ENCODE results near the gene FLNA. TPM values are rescaled to one million over a fixed set of nuclear protein-coding genes. Genes with fewer than 3 reads are reported as not detected.

Gene FLNA
- total and polyA plus RNA-seq, 10 donors, result 259 to 1,447 (median 600) TPM

DNA sequence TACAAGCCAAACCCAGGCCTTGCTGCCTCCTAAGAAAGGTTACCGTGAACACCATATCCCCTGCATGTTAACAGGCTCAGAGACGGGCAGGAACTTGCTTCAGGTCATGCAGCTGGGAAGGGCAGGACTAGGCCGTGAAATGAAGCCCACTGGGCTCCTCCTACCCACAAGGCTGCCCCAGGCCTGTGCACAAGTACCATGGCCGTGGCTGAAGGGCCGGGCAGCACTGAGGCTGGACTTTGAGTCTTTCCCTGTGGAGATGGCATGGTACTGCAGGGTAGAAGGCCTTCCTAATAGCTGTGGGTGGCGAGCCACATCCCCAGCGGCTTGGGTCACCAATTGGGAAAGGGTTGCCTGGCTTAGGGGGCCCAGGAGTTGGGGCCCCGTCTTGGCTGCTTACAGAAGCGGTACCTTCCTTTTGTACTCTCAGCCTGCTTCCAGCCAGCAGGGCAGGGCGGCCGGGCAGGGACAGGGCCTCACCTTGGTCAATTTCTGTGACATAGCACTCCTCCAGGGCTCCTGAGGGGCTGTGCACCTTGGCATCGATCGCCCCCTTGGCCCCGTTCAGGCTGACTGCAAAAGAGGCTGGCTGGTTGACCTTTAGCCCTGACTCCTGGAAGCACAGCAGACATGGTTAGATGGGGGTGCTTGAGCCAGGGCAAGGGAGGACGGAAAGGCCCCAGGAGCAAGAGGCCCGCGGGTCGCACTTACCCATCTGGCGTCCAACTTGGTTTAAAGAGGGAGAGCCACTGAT lies 23.8 kb downstream of the FLNA start:
- no peaks in the 10 kb centered on the region for H3K9me3 ChIP-seq
- intact Hi-C loops (cut with DNase I; ENCODE audit: low total_unique reads), result no loop called here
- TF ChIP-seq POLR2A (IDR thresholded peaks at IDR 0.05) (no peak), POLR2AphosphoS5 (IDR thresholded peaks at IDR 0.05) (no peak)
- TF ChIP-seq, protein P1, sequence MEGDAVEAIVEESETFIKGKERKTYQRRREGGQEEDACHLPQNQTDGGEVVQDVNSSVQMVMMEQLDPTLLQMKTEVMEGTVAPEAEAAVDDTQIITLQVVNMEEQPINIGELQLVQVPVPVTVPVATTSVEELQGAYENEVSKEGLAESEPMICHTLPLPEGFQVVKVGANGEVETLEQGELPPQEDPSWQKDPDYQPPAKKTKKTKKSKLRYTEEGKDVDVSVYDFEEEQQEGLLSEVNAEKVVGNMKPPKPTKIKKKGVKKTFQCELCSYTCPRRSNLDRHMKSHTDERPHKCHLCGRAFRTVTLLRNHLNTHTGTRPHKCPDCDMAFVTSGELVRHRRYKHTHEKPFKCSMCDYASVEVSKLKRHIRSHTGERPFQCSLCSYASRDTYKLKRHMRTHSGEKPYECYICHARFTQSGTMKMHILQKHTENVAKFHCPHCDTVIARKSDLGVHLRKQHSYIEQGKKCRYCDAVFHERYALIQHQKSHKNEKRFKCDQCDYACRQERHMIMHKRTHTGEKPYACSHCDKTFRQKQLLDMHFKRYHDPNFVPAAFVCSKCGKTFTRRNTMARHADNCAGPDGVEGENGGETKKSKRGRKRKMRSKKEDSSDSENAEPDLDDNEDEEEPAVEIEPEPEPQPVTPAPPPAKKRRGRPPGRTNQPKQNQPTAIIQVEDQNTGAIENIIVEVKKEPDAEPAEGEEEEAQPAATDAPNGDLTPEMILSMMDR (IDR thresholded peaks at IDR 0.05 in 8 of 11, conservative IDR thresholded peaks at IDR 0.05 in 3 of 11), result no peak
- no peak for DNase-seq
- peak overlapping the region in 6 of 8 donors; percentile 36 to 85 (median 70) for H3K27ac ChIP-seq
- peaks cover 5 to 75% (median 44%) of the 10 kb centered on the region in 6 donors for H3K4me1 ChIP-seq
- WGBS, 5 donors, result 69 to 84% (median 78%) methylated on average over 4 to 19 of the region's 19 CpGs
- H3K27me3 ChIP-seq (replicated peaks in 1 of 7), result no peaks in the 10 kb centered on the region
- H3K36me3 ChIP-seq, result peaks cover 0 to 76% (median 66%) of the 10 kb centered on the region in 6 donors
- peak overlapping the region in 1 of 8 donors; percentile 24 for H3K4me3 ChIP-seq

DNA sequence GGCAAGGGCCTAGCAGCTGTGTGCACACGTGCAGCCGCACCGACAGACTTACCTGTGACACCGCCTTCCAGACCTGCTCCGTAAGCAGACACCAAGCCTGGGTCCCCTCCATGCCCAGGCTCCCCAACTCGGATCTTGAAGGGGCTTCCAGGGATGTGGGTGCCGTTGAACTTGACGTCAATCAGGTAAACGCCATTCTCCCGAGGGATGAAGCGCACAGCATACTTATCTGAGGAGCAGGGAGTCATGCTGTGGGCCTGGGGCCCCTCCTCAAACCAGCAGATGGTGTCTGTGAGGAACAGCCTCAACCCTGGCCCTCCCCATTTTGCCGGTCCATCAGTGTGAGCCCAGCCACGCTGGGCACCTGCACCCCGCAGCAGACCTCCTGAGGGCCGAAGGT lies 24.5 kb downstream of the FLNA start:
- peaks cover 0 to 70% (median 60%) of the 10 kb centered on the region in 6 donors for H3K36me3 ChIP-seq
- H3K4me3 ChIP-seq, result peak overlapping the region in 1 of 8 donors; percentile 24
- no peak for DNase-seq
- 87 to 92% (median 89%) methylated on average over 12 to 15 of the region's 15 CpGs; no CpG with 5 or more reads in 1 of the 5 donors for WGBS, 5 donors
- no peaks in the 10 kb centered on the region for H3K9me3 ChIP-seq
- H3K4me1 ChIP-seq, result peaks cover 5 to 71% (median 44%) of the 10 kb centered on the region in 6 donors
- H3K27me3 ChIP-seq (replicated peaks in 1 of 7), result no peaks in the 10 kb centered on the region
- intact Hi-C loops (cut with DNase I; ENCODE audit: low total_unique reads), result no loop called here
- TF ChIP-seq, protein P1 (IDR thresholded peaks at IDR 0.05 in 8 of 11, conservative IDR thresholded peaks at IDR 0.05 in 3 of 11), result no peak
- TF ChIP-seq POLR2A (IDR thresholded peaks at IDR 0.05) (no peak), POLR2AphosphoS5 (IDR thresholded peaks at IDR 0.05) (no peak)
- H3K27ac ChIP-seq, result peak overlapping the region in 4 of 8 donors; percentile 44 to 85 (median 72)

DNA sequence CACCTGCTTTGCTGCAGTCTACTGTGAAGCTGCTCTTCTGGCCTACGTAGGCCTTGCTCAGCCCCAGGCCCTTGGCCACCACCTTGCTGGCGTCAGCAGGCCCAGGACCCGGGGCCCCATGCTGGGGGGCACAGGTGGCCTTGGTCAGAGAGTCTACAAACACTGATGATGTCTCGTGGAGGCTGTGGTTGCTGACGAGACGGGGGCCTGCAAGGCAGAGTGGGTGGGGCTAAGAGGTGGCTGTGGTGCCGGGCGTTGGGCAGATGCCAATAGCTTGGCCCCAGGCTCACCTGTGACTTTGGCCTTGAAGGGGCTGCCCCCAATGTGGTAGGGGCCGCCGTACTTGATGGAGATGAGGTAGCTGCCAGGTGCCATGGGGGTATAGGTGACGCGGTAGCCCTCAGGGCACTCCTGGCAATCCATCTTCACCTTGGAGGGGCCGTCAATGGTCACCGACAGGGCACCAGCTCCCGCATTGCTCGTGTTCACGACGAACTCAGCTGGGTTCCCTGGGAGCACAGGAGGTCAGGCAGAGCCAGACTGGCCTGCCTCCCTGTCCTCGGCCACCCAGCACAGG lies 25.0 kb downstream of the FLNA start:
- H3K27ac ChIP-seq, result peak overlapping the region in 3 of 8 donors; percentile 67 to 85 (median 77)
- H3K9me3 ChIP-seq, result no peaks in the 10 kb centered on the region
- H3K4me1 ChIP-seq, result peaks cover 5 to 71% (median 44%) of the 10 kb centered on the region in 6 donors
- 73 to 77% (median 76%) methylated on average over 11 to 19 of the region's 19 CpGs; no CpG with 5 or more reads in 1 of the 5 donors for WGBS, 5 donors
- H3K4me3 ChIP-seq, result no peak overlapping the region
- peaks cover 0 to 65% (median 56%) of the 10 kb centered on the region in 6 donors for H3K36me3 ChIP-seq
- no peak for DNase-seq
- no peaks in the 10 kb centered on the region for H3K27me3 ChIP-seq (replicated peaks in 1 of 7)
- TF ChIP-seq POLR2AphosphoS5 (IDR thresholded peaks at IDR 0.05) (peak; percentile 14 to 62 (median 21)), POLR2A (IDR thresholded peaks at IDR 0.05) (no peak)
- intact Hi-C loops (cut with DNase I; ENCODE audit: low total_unique reads), result no loop called here

DNA sequence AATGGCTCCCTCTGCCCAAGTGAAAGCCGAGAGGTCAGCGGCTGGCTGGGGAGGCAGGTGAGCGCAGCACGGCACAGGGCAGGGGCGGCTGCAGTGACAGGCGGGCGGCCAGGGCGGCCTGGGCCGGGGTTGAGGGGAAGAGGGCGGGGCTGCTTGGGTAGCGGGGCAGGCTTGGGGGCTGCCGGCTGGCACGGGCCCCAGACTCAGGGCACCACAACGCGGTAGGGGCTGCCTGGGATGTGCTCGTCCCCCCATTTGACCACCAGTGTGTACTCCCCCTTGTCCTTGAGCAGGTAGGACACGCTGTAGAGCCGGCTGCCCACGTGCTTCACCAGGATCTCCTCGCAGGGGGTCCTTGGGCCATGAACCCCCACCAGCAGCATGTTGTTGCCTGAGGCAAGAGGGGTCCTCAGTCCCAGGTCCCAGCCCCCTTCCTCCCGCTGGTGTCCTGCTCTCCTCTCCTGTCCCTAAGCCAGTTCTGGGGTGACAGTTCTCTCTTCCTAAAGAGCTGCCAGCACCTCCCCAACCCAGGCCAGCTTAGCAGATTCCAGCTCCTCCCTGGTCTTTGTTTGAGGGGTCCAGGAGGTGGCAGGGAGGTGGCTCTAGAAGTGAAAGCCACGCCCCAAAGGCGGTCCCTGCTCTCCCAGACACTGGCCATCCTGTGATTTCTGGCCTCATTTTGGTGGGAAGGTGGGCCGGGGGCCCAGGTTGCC lies 25.6 kb downstream of the FLNA start:
- 87 to 96% (median 89%) methylated on average over 10 to 24 of the region's 24 CpGs for WGBS, 5 donors
- peak in 2 of 3 donors; percentile 2 to 56 for TF ChIP-seq POLR2AphosphoS5 (IDR thresholded peaks at IDR 0.05)
- TF ChIP-seq, protein P1 (IDR thresholded peaks at IDR 0.05 in 8 of 11, conservative IDR thresholded peaks at IDR 0.05 in 3 of 11), result no peak
- no peaks in the 10 kb centered on the region for H3K9me3 ChIP-seq
- peaks cover 0 to 58% (median 49%) of the 10 kb centered on the region in 6 donors for H3K36me3 ChIP-seq
- intact Hi-C loops (cut with DNase I; ENCODE audit: low total_unique reads), result no loop called here
- H3K4me3 ChIP-seq, result no peak overlapping the region
- peaks cover 5 to 65% (median 44%) of the 10 kb centered on the region in 6 donors for H3K4me1 ChIP-seq
- DNase-seq, result peak; percentile 76
- H3K27me3 ChIP-seq (replicated peaks in 1 of 7), result no peaks in the 10 kb centered on the region
- peak overlapping the region in 3 of 8 donors; percentile 67 to 85 (median 77) for H3K27ac ChIP-seq
